Gastrocnemius medialis (tissue), 4 donors: ENCODE measurements around the gene FIGLA. TPM values are rescaled to one million over a fixed set of nuclear protein-coding genes. Genes with fewer than 3 reads are reported as not detected.

ENCODE experiments used
- ATAC-seq, 2 donors: fragments of 150-250 bp; one replicate each; pipeline ENCODE4 v1.9.1; 2016
- DNase-seq, 2 donors: peaks; one replicate each; pipeline ENCODE4 v3.0.0-alpha.2; 2019
- H3K27ac ChIP-seq, 4 donors: fragments of 200-600 bp; sonication (generic); 1 replicate in 1 of 4; 2 replicates in 3 of 4; pipeline ENCODE4 v1.5.1; 2016 to 2018; ENCODE audit warnings: mild to moderate bottlenecking in 2 of 4, moderate library complexity in 1 of 4
- H3K27me3 ChIP-seq, 3 donors: fragments of 200-600 bp; sonication (generic) in 2 of 3; 1 replicate in 1 of 3; 2 replicates in 2 of 3; pipeline versions ENCODE4 v1.5.1 to v1.6.0; 2016 to 2019; ENCODE audit warnings: mild to moderate bottlenecking in 1 of 3, moderate library complexity in 1 of 3
- H3K36me3 ChIP-seq, 2 donors: fragments of 200-600 bp; sonication (generic) in 1 of 2; one replicate each; pipeline ENCODE4 v1.5.1; 2017 to 2018
- H3K4me1 ChIP-seq, 2 donors: fragments of 200-600 bp; sonication (generic) in 1 of 2; one replicate each; pipeline ENCODE4 v1.5.1; 2016 to 2017; ENCODE audit warnings: mild to moderate bottlenecking in 2 of 2
- H3K4me3 ChIP-seq, 4 donors: fragments of 200-600 bp; sonication (generic) in 3 of 4; 1 replicate in 1 of 4; 2 replicates in 3 of 4; pipeline ENCODE4 v1.5.1; 2016 to 2019; ENCODE audit warnings: mild to moderate bottlenecking in 2 of 4
- H3K9me3 ChIP-seq, 3 donors: fragments of 200-600 bp; sonication (generic) in 2 of 3; 1 replicate in 1 of 3; 2 replicates in 2 of 3; pipeline ENCODE4 v1.5.1; 2016 to 2019
- POLR2A ChIP-seq, 2 donors: fragments of 450-650 bp; IDR thresholded peaks; one replicate each; pipeline ENCODE4 v1.6.1; 2017; ENCODE audit warnings: antibody characterized with exemption in 2 of 2, mild to moderate bottlenecking in 2 of 2, moderate library complexity in 2 of 2
- in situ Hi-C, 4 donors: fragments of 200-750 bp; cut with MboI; loops; one replicate each; pipeline versions ENCODE4 v1.15.0 to v1.8.0; 2017; ENCODE audit warnings: low sequenced_read_pairs in 4 of 4
- intact Hi-C: fragments of 100-400 bp; cut with DNase I; formaldehyde crosslinking; loops from one replicate; pipeline ENCODE4 v1.15.1; 2023; ENCODE audit warnings: low total_unique reads
- total RNA-seq, 4 donors: library from RNA; depleted of rRNA; stranded (reverse); fragments of >200 nt; gene quantifications; one replicate each; pipeline versions ENCODE4 v1.1.0 to v1.2.3, GENCODE V29; 2016
- TF ChIP-seq, protein P1 (sequence below), 5 experiments: fragments of 450-650 bp in 3 of 5; fragments of 200-600 bp in 2 of 5; sonication (generic) in 2 of 5; IDR thresholded peaks in 4 of 5; conservative IDR thresholded peaks in 1 of 5; 1 replicate in 4 of 5; 2 replicates in 1 of 5; pipeline ENCODE4 v1.5.1; 2016 to 2019; ENCODE audit warnings: antibody characterized with exemption in 5 of 5, mild to moderate bottlenecking in 3 of 5, moderate library complexity in 3 of 5

The FIGLA gene
- total RNA-seq, 4 donors from 2014 or later: not detected

DNA sequence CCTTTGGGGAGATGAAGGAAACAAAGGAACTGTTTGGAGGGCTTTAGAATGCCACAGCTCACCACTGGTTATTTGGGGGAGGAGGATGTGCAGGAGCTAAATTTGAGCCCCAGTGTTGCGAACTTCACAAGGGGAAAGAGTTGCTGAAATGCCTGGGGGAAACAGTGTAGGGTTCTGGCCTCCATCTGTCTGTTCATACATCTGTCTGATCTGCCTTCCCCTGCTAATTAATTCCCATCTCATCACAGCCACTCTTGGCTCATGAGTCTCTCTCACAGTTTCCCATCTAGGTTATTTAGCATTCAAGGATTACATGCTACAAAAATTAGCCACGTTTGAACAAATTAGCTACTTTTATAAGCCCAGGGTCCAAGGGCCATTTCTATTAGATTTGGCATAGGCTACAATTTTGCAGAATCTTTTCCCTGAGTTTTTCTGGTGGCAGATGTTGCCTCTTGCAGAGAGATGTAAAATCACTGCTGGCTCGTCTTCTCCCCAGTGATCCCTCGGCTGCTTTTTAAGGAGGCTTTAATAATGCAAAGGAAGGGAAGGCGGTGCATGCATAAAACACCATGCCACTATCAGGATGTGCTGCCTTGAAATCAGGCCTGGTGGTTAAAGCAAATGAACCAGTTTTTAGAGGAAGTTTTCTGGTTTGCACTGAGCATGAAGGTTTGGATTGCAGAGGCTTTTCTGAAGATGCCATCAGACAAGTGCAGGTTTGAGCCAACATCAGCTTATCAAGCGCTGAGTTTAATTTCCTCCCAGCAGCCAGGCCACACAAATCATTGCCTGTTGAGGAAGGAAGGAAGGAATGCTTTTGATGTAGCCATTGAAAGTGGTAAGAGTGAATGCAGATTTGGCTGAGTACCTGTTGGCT is 57.4 kb downstream of the FIGLA start:
- H3K4me1 ChIP-seq: no peaks in the 10 kb centered on the region
- in situ Hi-C loops: no loop called here
- H3K36me3 ChIP-seq: no peaks in the 10 kb centered on the region
- H3K27ac ChIP-seq: no peak overlapping the region
- ATAC-seq (no peak), DNase-seq (no peak)
- no peak overlapping the region for H3K4me3 ChIP-seq
- intact Hi-C loops: no loop called here
- H3K27me3 ChIP-seq: peaks cover 0 to 8% (median 8%) of the 10 kb centered on the region in 3 donors
- H3K9me3 ChIP-seq: no peaks in the 10 kb centered on the region
- TF ChIP-seq POLR2A (IDR thresholded peaks at IDR 0.05): no peak
- TF ChIP-seq, protein P1, sequence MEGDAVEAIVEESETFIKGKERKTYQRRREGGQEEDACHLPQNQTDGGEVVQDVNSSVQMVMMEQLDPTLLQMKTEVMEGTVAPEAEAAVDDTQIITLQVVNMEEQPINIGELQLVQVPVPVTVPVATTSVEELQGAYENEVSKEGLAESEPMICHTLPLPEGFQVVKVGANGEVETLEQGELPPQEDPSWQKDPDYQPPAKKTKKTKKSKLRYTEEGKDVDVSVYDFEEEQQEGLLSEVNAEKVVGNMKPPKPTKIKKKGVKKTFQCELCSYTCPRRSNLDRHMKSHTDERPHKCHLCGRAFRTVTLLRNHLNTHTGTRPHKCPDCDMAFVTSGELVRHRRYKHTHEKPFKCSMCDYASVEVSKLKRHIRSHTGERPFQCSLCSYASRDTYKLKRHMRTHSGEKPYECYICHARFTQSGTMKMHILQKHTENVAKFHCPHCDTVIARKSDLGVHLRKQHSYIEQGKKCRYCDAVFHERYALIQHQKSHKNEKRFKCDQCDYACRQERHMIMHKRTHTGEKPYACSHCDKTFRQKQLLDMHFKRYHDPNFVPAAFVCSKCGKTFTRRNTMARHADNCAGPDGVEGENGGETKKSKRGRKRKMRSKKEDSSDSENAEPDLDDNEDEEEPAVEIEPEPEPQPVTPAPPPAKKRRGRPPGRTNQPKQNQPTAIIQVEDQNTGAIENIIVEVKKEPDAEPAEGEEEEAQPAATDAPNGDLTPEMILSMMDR (IDR thresholded peaks at IDR 0.05 in 4 of 5, conservative IDR thresholded peaks at IDR 0.05 in 1 of 5): no peak

GRCh38 chr2:70730730-70731129 is 59.7 kb downstream of the FIGLA start:
- no peak for DNase-seq
- H3K27me3 ChIP-seq: peaks cover 0 to 8% (median 8%) of the 10 kb centered on the region in 3 donors
- H3K9me3 ChIP-seq: no peaks in the 10 kb centered on the region
- no peak overlapping the region for H3K27ac ChIP-seq
- no peaks in the 10 kb centered on the region for H3K4me1 ChIP-seq
- H3K4me3 ChIP-seq: no peak overlapping the region
- in situ Hi-C loops (no loop called here), intact Hi-C loops (no loop called here)
- no peaks in the 10 kb centered on the region for H3K36me3 ChIP-seq
- TF ChIP-seq POLR2A (IDR thresholded peaks at IDR 0.05): no peak
- TF ChIP-seq, protein P1 (IDR thresholded peaks at IDR 0.05 in 4 of 5, conservative IDR thresholded peaks at IDR 0.05 in 1 of 5): no peak
- ATAC-seq: no peak

DNA sequence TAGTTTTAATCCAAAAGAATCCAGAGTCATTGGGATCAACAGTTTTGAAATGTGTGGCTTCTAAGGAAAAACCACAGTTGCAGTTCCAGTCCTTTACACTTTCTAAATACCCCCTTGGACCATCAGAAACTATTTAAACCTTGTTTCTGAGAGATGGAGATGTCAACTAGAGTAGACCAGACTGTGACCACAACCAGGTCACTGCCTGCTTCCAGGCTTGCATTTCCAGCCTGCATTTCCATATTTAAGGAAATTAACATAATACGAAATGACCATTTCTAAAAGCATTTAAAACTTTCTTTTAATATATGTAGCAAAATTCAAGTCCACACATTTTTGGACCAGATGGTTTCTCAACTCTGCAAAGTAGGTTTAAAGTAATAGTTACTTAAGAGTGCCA is 60.8 kb downstream of the FIGLA start:
- Histone ChIP-seq H3K36me3 (no peaks in the 10 kb centered on the region), H3K27ac (no peak overlapping the region), H3K4me1 (no peaks in the 10 kb centered on the region), H3K27me3 (peaks cover 0 to 4% (median 0%) of the 10 kb centered on the region in 3 donors), H3K4me3 (no peak overlapping the region), H3K9me3 (no peaks in the 10 kb centered on the region)
- TF ChIP-seq, protein P1 (IDR thresholded peaks at IDR 0.05 in 4 of 5, conservative IDR thresholded peaks at IDR 0.05 in 1 of 5): no peak
- no peak for TF ChIP-seq POLR2A (IDR thresholded peaks at IDR 0.05)
- ATAC-seq: no peak
- intact Hi-C loops: no loop called here
- no peak for DNase-seq
- in situ Hi-C loops: no loop called here

GRCh38 chr2:70728128-70728527 is 62.3 kb downstream of the FIGLA start:
- in situ Hi-C loops (no loop called here), intact Hi-C loops (no loop called here)
- Histone ChIP-seq H3K36me3 (no peaks in the 10 kb centered on the region), H3K4me1 (no peaks in the 10 kb centered on the region), H3K4me3 (no peak overlapping the region), H3K27ac (no peak overlapping the region), H3K9me3 (no peaks in the 10 kb centered on the region), H3K27me3 (no peaks in the 10 kb centered on the region)
- DNase-seq: no peak
- ATAC-seq: no peak
- TF ChIP-seq, protein P1 (IDR thresholded peaks at IDR 0.05 in 4 of 5, conservative IDR thresholded peaks at IDR 0.05 in 1 of 5): no peak
- TF ChIP-seq POLR2A (IDR thresholded peaks at IDR 0.05): no peak

Other genes with a start within 250 kb of the FIGLA start
- under 1 TPM in 3 of 4 donors, not detected in 1; 0.05 to 0.26 (median 0.18) TPM for gene TGFA, start 236.8 kb downstream of the FIGLA start, total RNA-seq
- under 1 TPM; 0.20 to 0.75 (median 0.48) TPM for gene ADD2, start 22.4 kb downstream of the FIGLA start, total RNA-seq
- gene CLEC4F, start 30.0 kb upstream of the FIGLA start, total RNA-seq: under 1 TPM in 1 of 4 donors, not detected in 3; 0.59 TPM
- not detected for gene CD207, start 45.2 kb upstream of the FIGLA start, total RNA-seq
- gene VAX2, start 109.9 kb upstream of the FIGLA start, total RNA-seq: 1 to 10 TPM in 1 of 4 donors, under 1 TPM in 2, not detected in 1; 0.53 to 3.5 (median 0.55) TPM
- gene ATP6V1B1, start 145.3 kb upstream of the FIGLA start, total RNA-seq: 1 to 10 TPM in 1 of 4 donors, not detected in 3; 2.3 TPM
- 1 to 10 TPM in 1 of 4 donors, under 1 TPM in 1, not detected in 2; 0.44 to 2.0 TPM for gene ANKRD53, start 188.0 kb upstream of the FIGLA start, total RNA-seq
- gene TEX261, start 204.2 kb upstream of the FIGLA start, total RNA-seq: 10 to 100 TPM; 34.0 to 54.2 (median 38.7) TPM